Panc1 (cell line): Measurements from ENCODE around the gene TSHR. TPM values are rescaled to one million over a fixed set of nuclear protein-coding genes. Genes with fewer than 3 reads are reported as not detected.

Source experiments
- ATAC-seq: fragments of 200-7000 bp; cut with Tn5 transposase; 2 replicates; pipeline ENCODE4 v1.9.1; 2020; ENCODE audit warnings: mild to moderate bottlenecking, moderate library complexity
- BruUV-seq: library from RNA; stranded (reverse); fragments of 400-500 nt; replicated peaks from 2 replicates; lab custom pipeline; 2021; lab: Mats Ljungman, UMichigan
- CTCF ChIA-PET: fragments of 300-600 bp; sonication (Branson Sonifier 250); formaldehyde crosslinking; loops from one replicate; lab custom pipeline; 2022; ENCODE audit warnings: antibody characterized with exemption; lab: Charles Lee
- POLR2A ChIA-PET: fragments of 300-600 bp; sonication (Branson Sonifier 250); formaldehyde crosslinking; loops from one replicate; lab custom pipeline; 2022; ENCODE audit warnings: antibody characterized with exemption; lab: Charles Lee
- DNase-seq: peaks from one replicate; pipeline ENCODE4 v3.0.0-alpha.2; 2010; ENCODE audit warnings: low read depth, low spot score
- H3K27ac ChIP-seq: 2 replicates; pipeline ENCODE4 v1.5.1; 2011; ENCODE audit warnings: mild to moderate bottlenecking, low read length, inconsistent platforms
- H3K27me3 ChIP-seq: fragments of 200-500 bp; sonication (Bioruptor generic); 2 replicates; pipeline ENCODE4 v1.6.0; 2014; ENCODE audit warnings: low read length, inconsistent platforms; ENCODE audit not compliant: control insufficient read depth, insufficient read depth
- H3K36me3 ChIP-seq: fragments of 200-500 bp; sonication (Bioruptor generic); 2 replicates; pipeline ENCODE4 v1.5.1; 2014; ENCODE audit warnings: inconsistent platforms, mild to moderate bottlenecking, low read length, moderate library complexity; ENCODE audit not compliant: control insufficient read depth, insufficient read depth
- H3K4me1 ChIP-seq: 2 replicates; pipeline ENCODE4 v1.5.1; 2011; ENCODE audit warnings: inconsistent platforms, mild to moderate bottlenecking, low read length, moderate library complexity; ENCODE audit not compliant: control insufficient read depth, insufficient read depth
- H3K4me3 ChIP-seq, 2 experiments: 2 replicates each; pipeline ENCODE4 v1.5.1; 2011 to 2012; ENCODE audit warnings: low read depth in 2 of 2, low read length in 2 of 2, mild to moderate bottlenecking in 2 of 2, inconsistent platforms in 1 of 2, moderate library complexity in 1 of 2
- H3K9me3 ChIP-seq: fragments of 200-500 bp; sonication (Bioruptor generic); 2 replicates; pipeline ENCODE4 v1.5.1; 2014; ENCODE audit warnings: low read depth, mild to moderate bottlenecking, inconsistent platforms, low read length, moderate library complexity; ENCODE audit not compliant: control insufficient read depth, insufficient read depth
- CTCF ChIP-seq: fragments of 450-650 bp; IDR thresholded peaks from 2 replicates; pipeline ENCODE4 v1.5.1; 2017; ENCODE audit warnings: mild to moderate bottlenecking
- POLR2AphosphoS5 ChIP-seq: IDR thresholded peaks from 2 replicates; pipeline ENCODE4 v1.6.1; 2012; ENCODE audit warnings: mild to moderate bottlenecking, low read depth, low read length, moderate library complexity
- REST ChIP-seq, 2 experiments: IDR thresholded peaks; 2 replicates each; pipeline ENCODE4 v1.6.1; 2011 to 2012; ENCODE audit warnings: low read depth in 2 of 2, control low read depth in 1 of 2, low read length in 1 of 2, mild to moderate bottlenecking in 1 of 2, moderate library complexity in 1 of 2; ENCODE audit not compliant: insufficient read depth in 1 of 2
- SIN3A ChIP-seq: IDR thresholded peaks from 2 replicates; pipeline ENCODE4 v1.6.1; 2012; ENCODE audit warnings: low read depth, mild to moderate bottlenecking, low read length, moderate library complexity, borderline replicate concordance; ENCODE audit not compliant: insufficient read depth
- TCF7L2 ChIP-seq: IDR thresholded peaks from 2 replicates; pipeline ENCODE4 v1.6.1; 2011; ENCODE audit warnings: mild to moderate bottlenecking, low read depth, low read length, inconsistent platforms
- in situ Hi-C: cut with HindIII; loops from 2 replicates; pipeline ENCODE4 v1.10.0; 2016; ENCODE audit warnings: low sequenced_read_pairs, low pct_unique_long_range_greater_than_20kb
- intact Hi-C: fragments of 100-400 bp; cut with micrococcal nuclease; formaldehyde crosslinking; loops from one replicate; pipeline ENCODE4 v1.10.0; 2022; ENCODE audit not compliant: unreplicated experiment
- total RNA-seq: library from RNA; stranded (reverse); gene quantifications from one replicate; pipeline ENCODE4 v1.2.1, GENCODE V29; 2021; ENCODE audit not compliant: unreplicated experiment

TSHR gene
- total RNA-seq, 1 experiment from 2014 or later: not detected

GRCh38 chr14:81068176-81068782 lies 112.9 kb downstream of the TSHR start:
- Histone ChIP-seq H3K27me3 (no peaks in the 10 kb centered on the region), H3K27ac (no peak overlapping the region), H3K36me3 (no peaks in the 10 kb centered on the region), H3K4me1 (no peaks in the 10 kb centered on the region), H3K9me3 (0 out of 2 replicates have a peak, but pooled peaks cover 4% of the 10 kb centered on the region), H3K4me3 (no peak overlapping the region)
- TF ChIP-seq REST (IDR thresholded peaks at IDR 0.05; ENCODE audit: insufficient read depth in 1 of 2, low read depth in 2 of 2, low read length in 1 of 2) (no peak), TCF7L2 (no peak), CTCF (no peak), POLR2AphosphoS5 (no peak), SIN3A (no peak)
- DNase-seq (no peak), ATAC-seq (no peak)
- CTCF ChIA-PET: no interaction called here
- in situ Hi-C loops (no loop called here), intact Hi-C loops (no loop called here)
- POLR2A ChIA-PET: no interaction called here
- BruUV-seq: no TSS peak

GRCh38 chr14:81070511-81070910 lies 115.1 kb downstream of the TSHR start:
- DNase-seq: no peak
- Histone ChIP-seq H3K27me3 (no peaks in the 10 kb centered on the region), H3K27ac (no peak overlapping the region), H3K36me3 (no peaks in the 10 kb centered on the region; the same call in 1 of the 2 replicates), H3K9me3 (0 out of 2 replicates have a peak, but pooled peaks cover 4% of the 10 kb centered on the region), H3K4me3 (no peak overlapping the region), H3K4me1 (no peaks in the 10 kb centered on the region)
- intact Hi-C loops: no loop called here
- CTCF ChIA-PET: no interaction called here
- ATAC-seq: no peak
- BruUV-seq: no TSS peak
- TF ChIP-seq SIN3A: no peak
- TF ChIP-seq REST (IDR thresholded peaks at IDR 0.05; ENCODE audit: insufficient read depth in 1 of 2, low read depth in 2 of 2, low read length in 1 of 2): no peak
- no peak for TF ChIP-seq POLR2AphosphoS5
- TF ChIP-seq TCF7L2: no peak
- no peak for TF ChIP-seq CTCF
- in situ Hi-C loops: no loop called here
- POLR2A ChIA-PET: no interaction called here
